Testis (tissue), 2 donors: ENCODE measurements around the gene APPBP2.

Experiments used
- POLR2A ChIP-seq: fragments of 450-650 bp; IDR thresholded peaks from one replicate; pipeline ENCODE4 v1.6.1; 2017; ENCODE audit warnings: antibody characterized with exemption, mild to moderate bottlenecking, moderate library complexity
- TF ChIP-seq, protein P1 (sequence below), 3 experiments: fragments of 450-650 bp in 2 of 3; fragments of 200-600 bp in 1 of 3; sonication (generic) in 1 of 3; IDR thresholded peaks; one replicate each; pipeline ENCODE4 v1.5.1; 2016 to 2019; ENCODE audit warnings: antibody characterized with exemption in 3 of 3, mild to moderate bottlenecking in 2 of 3, moderate library complexity in 1 of 3

DNA sequence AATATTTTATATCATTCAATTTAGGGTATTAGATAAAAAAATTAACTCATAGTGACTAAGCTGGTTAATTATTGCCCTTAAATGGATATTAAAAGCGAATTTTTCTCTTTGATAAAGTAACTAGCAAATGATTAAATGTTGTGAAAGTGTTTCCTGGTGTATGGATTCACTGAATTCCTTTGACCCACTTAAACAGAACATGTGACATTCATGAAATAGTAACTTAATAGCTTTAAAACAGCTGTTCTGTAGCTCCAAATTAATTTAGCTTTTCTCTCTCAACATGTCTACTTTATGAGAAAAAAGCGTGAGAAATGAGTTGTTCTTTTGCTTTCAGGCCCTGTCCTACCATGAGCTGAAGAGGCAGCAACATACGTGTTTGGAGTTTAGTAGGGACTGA, 36.4 kb upstream of the APPBP2 start:
- TF ChIP-seq, protein P1, sequence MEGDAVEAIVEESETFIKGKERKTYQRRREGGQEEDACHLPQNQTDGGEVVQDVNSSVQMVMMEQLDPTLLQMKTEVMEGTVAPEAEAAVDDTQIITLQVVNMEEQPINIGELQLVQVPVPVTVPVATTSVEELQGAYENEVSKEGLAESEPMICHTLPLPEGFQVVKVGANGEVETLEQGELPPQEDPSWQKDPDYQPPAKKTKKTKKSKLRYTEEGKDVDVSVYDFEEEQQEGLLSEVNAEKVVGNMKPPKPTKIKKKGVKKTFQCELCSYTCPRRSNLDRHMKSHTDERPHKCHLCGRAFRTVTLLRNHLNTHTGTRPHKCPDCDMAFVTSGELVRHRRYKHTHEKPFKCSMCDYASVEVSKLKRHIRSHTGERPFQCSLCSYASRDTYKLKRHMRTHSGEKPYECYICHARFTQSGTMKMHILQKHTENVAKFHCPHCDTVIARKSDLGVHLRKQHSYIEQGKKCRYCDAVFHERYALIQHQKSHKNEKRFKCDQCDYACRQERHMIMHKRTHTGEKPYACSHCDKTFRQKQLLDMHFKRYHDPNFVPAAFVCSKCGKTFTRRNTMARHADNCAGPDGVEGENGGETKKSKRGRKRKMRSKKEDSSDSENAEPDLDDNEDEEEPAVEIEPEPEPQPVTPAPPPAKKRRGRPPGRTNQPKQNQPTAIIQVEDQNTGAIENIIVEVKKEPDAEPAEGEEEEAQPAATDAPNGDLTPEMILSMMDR (IDR thresholded peaks at IDR 0.05) = no peak
- TF ChIP-seq POLR2A = no peak
